ENCODE data around the gene CDYL.

- TF ChIP-seq GATA2 (IDR thresholded peaks at IDR 0.05; ENCODE audit: low read depth, low read length) (no peak), GATA3 (IDR thresholded peaks at IDR 0.05; ENCODE audit: low read depth, low read length) (no peak)
Observed at GRCh38 chr6:4979426-4979825, 203.2 kb downstream of the CDYL start.
